OCI-LY1 (cell line): ENCODE results near the gene MKNK1.

ENCODE experiments used
- H2AFZ ChIP-seq: fragments of 200-600 bp; sonication (generic), shearing (Covaris generic); 2 replicates; pipeline ENCODE4 v1.6.0; 2014; ENCODE audit warnings: antibody characterized with exemption, mild to moderate bottlenecking, low read length
- H3F3A ChIP-seq: fragments of 200-600 bp; sonication (generic), shearing (Covaris generic); 2 replicates; pipeline ENCODE4 v1.6.0; 2014; ENCODE audit warnings: mild to moderate bottlenecking, antibody characterized with exemption, low read length, moderate library complexity; ENCODE audit not compliant: insufficient read depth
- H3K27ac ChIP-seq: fragments of 200-600 bp; sonication (generic); 2 replicates; pipeline ENCODE4 v1.5.1; 2014; ENCODE audit warnings: low read length, mixed run types, mild to moderate bottlenecking, low read depth; ENCODE audit not compliant: poor library complexity, severe bottlenecking
- H3K27me3 ChIP-seq: fragments of 200-600 bp; sonication (generic); 2 replicates; pipeline ENCODE4 v1.6.0; 2014; ENCODE audit warnings: antibody characterized with exemption, mild to moderate bottlenecking, low read length, moderate library complexity; ENCODE audit not compliant: insufficient read depth
- H3K36me3 ChIP-seq: fragments of 200-600 bp; sonication (generic); 2 replicates; pipeline ENCODE4 v1.6.1; 2014; ENCODE audit warnings: mild to moderate bottlenecking, antibody characterized with exemption, low read length, moderate library complexity, mixed read lengths; ENCODE audit not compliant: insufficient read depth
- H3K4me1 ChIP-seq: fragments of 200-600 bp; sonication (generic); 2 replicates; pipeline ENCODE4 v1.5.1; 2014; ENCODE audit warnings: mild to moderate bottlenecking, low read length, moderate library complexity; ENCODE audit not compliant: insufficient read depth, severe bottlenecking
- H3K4me2 ChIP-seq: fragments of 200-600 bp; sonication (generic), shearing (Covaris generic); 2 replicates; pipeline ENCODE4 v1.6.1; 2014; ENCODE audit warnings: low read length
- H3K4me3 ChIP-seq: fragments of 200-600 bp; sonication (generic); 2 replicates; pipeline ENCODE4 v1.5.1; 2014; ENCODE audit warnings: low read length, low read depth, mild to moderate bottlenecking, mixed read lengths; ENCODE audit not compliant: poor library complexity, severe bottlenecking
- H3K79me2 ChIP-seq: fragments of 200-600 bp; shearing (Covaris generic); 2 replicates; pipeline ENCODE4 v1.6.1; 2016; ENCODE audit warnings: mixed run types, low read length, mixed read lengths; ENCODE audit not compliant: insufficient read depth
- H3K9ac ChIP-seq: fragments of 200-600 bp; sonication (generic), shearing (Covaris generic); 2 replicates; pipeline ENCODE4 v1.6.1; 2014; ENCODE audit warnings: mild to moderate bottlenecking, low read length, mixed read lengths
- H3K9me2 ChIP-seq: fragments of 200-600 bp; sonication (generic), shearing (Covaris generic); 2 replicates; pipeline ENCODE4 v1.6.1; 2014; ENCODE audit warnings: low read depth, mild to moderate bottlenecking, low read length, mixed read lengths
- H3K9me3 ChIP-seq: fragments of 200-600 bp; shearing (Covaris generic); 2 replicates; pipeline ENCODE4 v1.6.1; 2014; ENCODE audit warnings: low read length, mixed read lengths
- H4K20me1 ChIP-seq: fragments of 200-600 bp; sonication (generic), shearing (Covaris generic); 2 replicates; pipeline ENCODE4 v1.6.0; 2016; ENCODE audit warnings: mild to moderate bottlenecking, low read length; ENCODE audit not compliant: insufficient read depth
- EZH2 ChIP-seq: fragments of 200-600 bp; sonication (generic), shearing (Covaris generic); IDR thresholded peaks from 2 replicates; pipeline ENCODE4 v1.8.0; 2017; ENCODE audit warnings: borderline replicate concordance, mixed run types, mild to moderate bottlenecking, antibody characterized with exemption, low read length, moderate library complexity, mixed read lengths
- TF ChIP-seq, protein P1 (sequence below): fragments of 200-600 bp; sonication (generic), shearing (Covaris generic); IDR thresholded peaks from 2 replicates; pipeline ENCODE4 v1.5.1; 2017; ENCODE audit warnings: mild to moderate bottlenecking, antibody characterized with exemption, low read length, moderate library complexity, mixed read lengths

Gene MKNK1

DNA sequence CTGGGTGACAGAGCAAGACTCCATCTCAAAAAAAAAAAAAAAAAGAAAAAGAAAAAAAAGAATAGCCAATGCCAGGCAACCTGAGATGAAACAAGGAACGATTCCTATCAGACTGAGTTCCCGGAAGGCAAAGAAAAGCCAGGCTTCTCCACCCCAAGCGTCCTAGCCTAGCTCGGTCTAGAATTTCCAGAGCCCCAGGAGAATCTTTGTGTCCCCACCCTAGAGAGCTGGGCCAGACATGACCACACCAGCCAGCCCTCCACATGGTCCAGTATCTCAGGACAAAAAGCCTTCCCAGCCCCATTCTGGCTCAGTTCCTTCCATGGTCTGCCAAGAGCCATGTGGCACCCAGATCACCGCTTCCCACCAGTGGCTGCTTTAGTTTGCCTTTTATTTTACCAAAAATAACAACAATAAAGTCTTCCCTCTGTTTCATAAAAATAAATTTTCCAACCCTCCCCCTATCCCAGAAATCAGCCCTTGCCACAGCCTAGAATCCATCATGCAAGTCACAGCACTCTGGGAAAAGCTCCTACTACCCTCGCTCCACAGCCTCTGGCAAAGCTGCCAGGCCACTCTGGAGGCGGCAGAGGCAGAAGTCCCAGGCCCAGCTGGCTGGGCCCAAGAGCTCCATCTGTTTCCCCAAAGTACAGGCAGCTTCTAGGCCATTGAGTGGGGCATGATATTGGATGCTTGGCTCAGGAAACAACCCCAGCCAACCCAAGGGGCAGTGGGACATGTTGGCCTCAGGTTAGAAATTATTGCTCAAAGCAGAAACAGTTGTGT, 3.5 kb upstream of the MKNK1 start:
- H3K9me3 ChIP-seq = no peaks in the 10 kb centered on the region
- H3K4me2 ChIP-seq = no peak overlapping the region
- no peak for TF ChIP-seq EZH2
- TF ChIP-seq, protein P1, sequence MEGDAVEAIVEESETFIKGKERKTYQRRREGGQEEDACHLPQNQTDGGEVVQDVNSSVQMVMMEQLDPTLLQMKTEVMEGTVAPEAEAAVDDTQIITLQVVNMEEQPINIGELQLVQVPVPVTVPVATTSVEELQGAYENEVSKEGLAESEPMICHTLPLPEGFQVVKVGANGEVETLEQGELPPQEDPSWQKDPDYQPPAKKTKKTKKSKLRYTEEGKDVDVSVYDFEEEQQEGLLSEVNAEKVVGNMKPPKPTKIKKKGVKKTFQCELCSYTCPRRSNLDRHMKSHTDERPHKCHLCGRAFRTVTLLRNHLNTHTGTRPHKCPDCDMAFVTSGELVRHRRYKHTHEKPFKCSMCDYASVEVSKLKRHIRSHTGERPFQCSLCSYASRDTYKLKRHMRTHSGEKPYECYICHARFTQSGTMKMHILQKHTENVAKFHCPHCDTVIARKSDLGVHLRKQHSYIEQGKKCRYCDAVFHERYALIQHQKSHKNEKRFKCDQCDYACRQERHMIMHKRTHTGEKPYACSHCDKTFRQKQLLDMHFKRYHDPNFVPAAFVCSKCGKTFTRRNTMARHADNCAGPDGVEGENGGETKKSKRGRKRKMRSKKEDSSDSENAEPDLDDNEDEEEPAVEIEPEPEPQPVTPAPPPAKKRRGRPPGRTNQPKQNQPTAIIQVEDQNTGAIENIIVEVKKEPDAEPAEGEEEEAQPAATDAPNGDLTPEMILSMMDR = no peak
- no peaks in the 10 kb centered on the region for H3K79me2 ChIP-seq
- H3K4me3 ChIP-seq = no peak overlapping the region
- no peak overlapping the region for H3K9ac ChIP-seq
- H3K36me3 ChIP-seq = no peaks in the 10 kb centered on the region
- H3K27me3 ChIP-seq = no peaks in the 10 kb centered on the region
- no peak overlapping the region for H2AFZ ChIP-seq
- H3K4me1 ChIP-seq = peaks cover 17% of the 10 kb centered on the region
- H3F3A ChIP-seq = no peaks in the 10 kb centered on the region
- no peaks in the 10 kb centered on the region for H3K9me2 ChIP-seq
- H3K27ac ChIP-seq = no peak overlapping the region
- no peaks in the 10 kb centered on the region for H4K20me1 ChIP-seq

DNA sequence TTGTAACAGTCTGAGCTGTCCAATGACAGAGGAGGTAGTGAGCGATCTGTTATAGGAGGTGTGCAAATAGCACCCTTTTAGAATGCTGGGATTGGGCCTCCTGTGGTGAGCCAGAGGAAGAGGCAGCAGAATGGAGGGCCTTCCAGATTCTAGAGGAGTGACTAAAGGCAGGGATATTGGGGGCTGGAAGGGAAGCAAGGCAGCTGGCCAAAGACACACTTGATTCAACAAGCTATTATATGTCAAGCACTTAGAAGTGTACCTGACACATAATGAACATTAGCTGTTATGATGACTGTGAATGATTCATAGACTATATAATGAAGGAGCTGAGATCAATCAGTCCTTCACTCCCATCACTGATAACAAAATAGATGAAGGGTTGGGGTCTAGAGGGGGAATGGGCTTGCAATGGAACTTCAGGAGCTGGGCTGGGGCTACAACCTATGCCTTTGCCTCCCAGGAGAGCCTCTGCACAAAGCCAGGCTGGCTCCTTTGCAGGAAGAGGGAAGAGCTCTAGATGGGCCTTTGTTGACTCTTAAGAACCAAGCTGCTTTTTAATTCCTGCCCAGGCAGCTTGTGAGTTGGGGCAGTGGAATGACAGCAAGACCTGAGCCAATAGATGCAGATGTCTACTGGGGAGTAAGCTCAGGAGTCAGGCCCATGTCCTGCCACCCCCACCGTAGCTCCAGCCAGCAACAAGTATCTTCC, 2.3 kb upstream of the MKNK1 start:
- no peak for TF ChIP-seq EZH2
- TF ChIP-seq, protein P1 = no peak
- no peaks in the 10 kb centered on the region for H3K36me3 ChIP-seq
- H3F3A ChIP-seq = no peaks in the 10 kb centered on the region
- no peak overlapping the region for H2AFZ ChIP-seq
- no peaks in the 10 kb centered on the region for H3K9me3 ChIP-seq
- H4K20me1 ChIP-seq = no peaks in the 10 kb centered on the region
- no peak overlapping the region for H3K4me3 ChIP-seq
- no peaks in the 10 kb centered on the region for H3K9me2 ChIP-seq
- no peaks in the 10 kb centered on the region for H3K79me2 ChIP-seq
- no peak overlapping the region for H3K27ac ChIP-seq
- no peak overlapping the region for H3K9ac ChIP-seq
- H3K4me2 ChIP-seq = no peak overlapping the region
- no peaks in the 10 kb centered on the region for H3K27me3 ChIP-seq
- H3K4me1 ChIP-seq = peaks cover 17% of the 10 kb centered on the region

DNA sequence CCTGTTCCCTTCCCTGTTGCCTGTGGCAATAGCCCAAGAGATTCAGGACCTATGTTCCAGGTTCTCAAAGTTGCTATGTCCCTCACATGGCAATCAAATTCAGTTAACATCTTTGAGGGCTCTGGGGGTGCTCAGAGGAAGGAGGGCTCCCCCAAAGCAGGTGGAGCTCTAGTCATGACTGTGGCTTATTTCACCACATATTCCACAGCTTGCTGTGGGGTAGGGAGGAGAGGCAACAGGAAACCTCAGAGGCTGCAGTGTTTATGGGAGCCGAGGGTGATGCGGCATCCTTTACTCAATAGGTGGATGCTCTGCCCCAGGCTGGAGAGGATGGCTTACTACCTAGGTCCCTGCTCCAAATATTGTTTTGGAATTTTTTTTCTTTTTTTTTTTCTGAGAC, 1.2 kb upstream of the MKNK1 start:
- no peak for TF ChIP-seq EZH2
- TF ChIP-seq, protein P1 = no peak
- Histone ChIP-seq H2AFZ (no peak overlapping the region), H3K9me3 (no peaks in the 10 kb centered on the region), H3K4me2 (no peak overlapping the region), H3K9me2 (no peaks in the 10 kb centered on the region), H3K79me2 (no peaks in the 10 kb centered on the region), H3K27me3 (no peaks in the 10 kb centered on the region), H3K27ac (no peak overlapping the region), H3K36me3 (no peaks in the 10 kb centered on the region), H4K20me1 (no peaks in the 10 kb centered on the region), H3K4me1 (peaks cover 17% of the 10 kb centered on the region), H3F3A (no peaks in the 10 kb centered on the region), H3K4me3 (no peak overlapping the region), H3K9ac (no peak overlapping the region)
